Fibroblast of villous mesenchyme (primary cell): ENCODE results near the gene WDR91. TPM values are rescaled to one million over a fixed set of nuclear protein-coding genes. Genes with fewer than 3 reads are reported as not detected.

Experiments used
- DNase-seq: peaks from one replicate; pipeline ENCODE4 v3.0.0-alpha.2; 2010; ENCODE audit warnings: low read depth
- H3K4me3 ChIP-seq: 2 replicates; pipeline ENCODE4 v1.5.1; 2011; ENCODE audit warnings: low read depth, mild to moderate bottlenecking, low read length
- CTCF ChIP-seq: IDR thresholded peaks from 2 replicates; pipeline ENCODE4 v1.5.1; 2012; ENCODE audit warnings: low read depth, mild to moderate bottlenecking, low read length; ENCODE audit not compliant: insufficient read depth
- total RNA-seq: library from RNA; depleted of rRNA; stranded (reverse); fragments of >200 nt; gene quantifications from 2 replicates; pipeline ENCODE4 v1.2.3, GENCODE V29; 2012

Gene WDR91
- total RNA-seq, 1 donor, result 4.3 TPM

GRCh38 chr7:135166338-135166990 lies 44.9 kb downstream of the WDR91 start:
- DNase-seq, result no peak

GRCh38 chr7:135165862-135166261 lies 45.5 kb downstream of the WDR91 start:
- H3K4me3 ChIP-seq, result no peak overlapping the region
- no peak for TF ChIP-seq CTCF
- no peak for DNase-seq

More at GRCh38 chr7:135166338-135166990, 44.9 kb downstream of the WDR91 start:
- TF ChIP-seq CTCF, result no peak
- H3K4me3 ChIP-seq, result no peak overlapping the region

- no peak overlapping the region for H3K4me3 ChIP-seq
- no peak for TF ChIP-seq CTCF
- DNase-seq, result no peak
Observed at GRCh38 chr7:135164357-135165061, 46.8 kb downstream of the WDR91 start.

- no peak for DNase-seq
- no peak for TF ChIP-seq CTCF
- H3K4me3 ChIP-seq, result no peak overlapping the region
Observed at GRCh38 chr7:135162382-135163001, 48.8 kb downstream of the WDR91 start.

GRCh38 chr7:135161669-135162068 lies 49.7 kb downstream of the WDR91 start:
- DNase-seq, result no peak
- TF ChIP-seq CTCF, result no peak
- no peak overlapping the region for H3K4me3 ChIP-seq

GRCh38 chr7:135160858-135161653 lies 50.3 kb downstream of the WDR91 start:
- H3K4me3 ChIP-seq, result no peak overlapping the region
- peak; percentile 60 for DNase-seq
- TF ChIP-seq CTCF, result peak; percentile 5
